Inflammatory macrophage treated with lipopolysaccharide for 4 hours (primary cell): Measurements from ENCODE around the gene DLGAP1.
A peak's percentile ranks its signal among the peaks of the same experiment; 100 is the strongest.
"Not testable (repeated sequence)": the region's sequence is repeated elsewhere in the genome, so short reads cannot be mapped to it uniquely, and the experiment has no call there.

Source experiments
- DNase-seq: peaks from one replicate; pipeline ENCODE4 v3.0.0-alpha.2; 2020

Gene DLGAP1

DNA sequence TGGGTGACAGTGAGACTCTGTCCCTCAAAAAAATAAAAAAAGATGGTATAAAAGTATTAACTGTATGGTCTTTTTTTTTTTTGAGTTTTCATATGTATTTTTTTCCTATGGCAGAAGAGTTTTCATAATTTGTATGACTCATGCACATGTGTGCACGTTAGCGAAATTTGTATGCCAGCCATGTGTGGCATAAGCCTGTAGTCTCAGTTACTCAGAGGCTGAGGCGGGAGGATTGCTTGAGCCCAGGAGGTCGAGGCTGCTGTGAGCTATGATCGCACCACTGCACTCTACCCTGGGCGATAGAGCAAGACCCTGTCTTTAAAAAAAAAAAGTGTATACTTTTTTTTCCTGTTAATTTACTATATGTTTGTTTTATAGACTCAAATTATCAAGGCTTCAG, 844.3 kb downstream of the DLGAP1 start:
- peak; percentile 60 for DNase-seq

DNA sequence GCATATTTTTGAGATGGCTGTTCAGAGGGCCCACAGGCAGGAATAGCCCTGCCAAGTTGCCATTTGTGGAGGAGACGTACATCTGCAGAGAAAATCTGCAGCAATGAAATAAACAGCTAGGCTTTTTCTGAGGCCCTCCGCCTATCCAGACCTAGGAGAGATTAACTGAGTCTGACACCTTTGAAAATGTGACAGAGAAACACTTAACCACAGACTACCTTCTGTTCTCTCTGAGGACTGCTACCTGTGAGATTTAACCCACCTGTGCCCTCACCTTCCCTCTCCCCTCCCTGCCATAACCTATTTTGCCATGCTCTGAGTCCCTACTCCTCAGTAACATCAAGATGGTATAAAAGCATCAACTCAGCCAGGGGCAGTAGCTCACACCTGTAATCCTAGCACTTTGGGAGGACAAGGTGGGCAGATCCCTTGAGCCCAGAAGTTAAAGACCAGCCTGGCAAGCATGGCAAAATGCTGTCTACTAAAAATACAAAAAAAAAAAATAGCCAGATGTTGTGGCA, 844.9 kb downstream of the DLGAP1 start:
- no peak for DNase-seq

DNA sequence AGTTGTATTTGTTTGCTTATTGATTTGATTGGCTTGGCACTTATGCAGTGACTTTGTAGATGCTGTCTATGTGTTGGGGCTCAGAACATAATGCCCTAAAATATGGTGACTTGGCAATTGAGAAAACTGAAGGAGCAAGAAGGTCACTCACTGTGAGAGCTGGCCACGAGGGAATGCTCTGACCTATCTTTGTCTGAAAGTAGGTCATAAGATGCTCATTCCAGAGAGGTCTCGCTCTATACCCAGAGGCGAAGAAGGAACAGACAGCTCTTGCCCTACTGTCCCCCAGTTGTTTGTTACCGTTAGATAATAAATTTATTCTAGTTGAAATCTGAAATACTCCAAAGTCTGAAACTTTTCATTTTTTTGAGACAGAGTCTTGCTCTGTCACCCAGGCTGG, 846.6 kb downstream of the DLGAP1 start:
- no peak for DNase-seq

DNA sequence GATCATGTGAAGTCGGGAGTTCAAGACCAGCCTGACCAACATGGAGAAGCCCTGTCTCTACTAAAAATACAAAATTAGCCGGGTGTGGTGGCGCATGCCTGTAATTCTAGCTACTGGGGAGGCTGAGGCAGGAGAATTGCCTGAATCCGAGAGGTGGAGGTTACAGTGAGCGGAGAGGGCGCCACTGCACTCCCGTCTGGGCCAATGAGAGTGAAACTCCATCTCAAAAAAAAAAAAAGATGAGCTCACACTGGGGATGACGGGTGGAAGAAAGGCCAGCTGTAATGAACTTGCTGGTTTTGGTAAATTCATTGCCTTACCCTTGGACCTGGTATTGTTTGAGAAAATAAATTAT, 847.0 kb downstream of the DLGAP1 start:
- DNase-seq, result not testable (repeated sequence)

DNA sequence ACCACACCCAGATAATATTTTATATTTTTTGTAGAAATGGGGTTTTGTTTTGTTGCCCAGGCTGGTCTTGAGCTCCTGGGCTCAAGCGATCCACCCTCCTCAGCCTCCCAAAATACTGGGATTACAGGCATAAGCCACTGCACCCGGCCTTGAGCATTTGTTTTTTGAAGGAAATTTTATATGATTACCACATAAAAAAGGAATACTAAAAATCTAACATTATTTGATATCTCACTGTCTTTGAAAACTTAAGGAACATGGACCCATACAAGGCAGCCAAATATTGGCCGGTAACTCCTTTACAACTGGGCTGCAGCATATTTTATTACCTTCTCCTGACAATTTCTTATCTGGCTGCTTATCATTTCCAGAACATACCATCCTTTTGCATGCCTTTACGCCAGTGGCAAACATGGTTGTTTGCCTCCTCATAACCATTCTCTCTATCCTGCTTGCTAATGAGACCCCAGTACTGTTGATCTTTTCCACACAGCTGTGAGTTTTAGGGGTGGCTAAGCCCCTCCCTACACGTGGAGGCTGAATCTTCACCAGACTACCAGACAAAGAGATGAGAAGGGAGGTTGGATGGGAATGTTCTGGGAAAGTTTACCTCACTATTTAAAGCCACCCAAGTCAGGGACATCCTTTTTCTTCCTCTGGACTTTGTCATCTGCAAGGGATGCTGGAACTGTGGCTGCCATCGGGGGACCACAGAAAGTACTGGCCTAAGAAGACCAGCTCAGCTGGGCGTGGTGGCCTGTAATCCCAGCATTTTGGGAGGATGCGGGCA, 847.6 kb downstream of the DLGAP1 start:
- no peak for DNase-seq

DNA sequence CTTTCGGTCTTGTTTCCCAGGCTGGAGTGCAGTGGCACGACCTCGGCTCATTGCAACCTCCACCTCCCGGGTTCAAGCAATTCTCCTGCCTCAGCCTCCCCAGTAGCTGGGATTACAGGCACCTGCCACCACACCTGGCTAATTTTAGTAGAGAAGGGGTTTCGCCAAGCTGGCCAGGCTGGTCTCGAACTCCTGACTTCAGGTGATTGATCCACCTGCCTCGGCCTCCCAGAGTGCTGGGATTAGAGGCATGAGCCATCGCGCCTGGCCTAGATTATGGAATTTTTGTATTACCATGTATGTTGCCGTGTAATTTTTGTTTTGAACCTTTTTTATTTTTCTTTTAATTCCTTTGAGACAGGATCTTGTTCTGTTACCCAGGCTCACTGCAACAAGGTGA, 848.2 kb downstream of the DLGAP1 start:
- DNase-seq, result not testable (repeated sequence)

DNA sequence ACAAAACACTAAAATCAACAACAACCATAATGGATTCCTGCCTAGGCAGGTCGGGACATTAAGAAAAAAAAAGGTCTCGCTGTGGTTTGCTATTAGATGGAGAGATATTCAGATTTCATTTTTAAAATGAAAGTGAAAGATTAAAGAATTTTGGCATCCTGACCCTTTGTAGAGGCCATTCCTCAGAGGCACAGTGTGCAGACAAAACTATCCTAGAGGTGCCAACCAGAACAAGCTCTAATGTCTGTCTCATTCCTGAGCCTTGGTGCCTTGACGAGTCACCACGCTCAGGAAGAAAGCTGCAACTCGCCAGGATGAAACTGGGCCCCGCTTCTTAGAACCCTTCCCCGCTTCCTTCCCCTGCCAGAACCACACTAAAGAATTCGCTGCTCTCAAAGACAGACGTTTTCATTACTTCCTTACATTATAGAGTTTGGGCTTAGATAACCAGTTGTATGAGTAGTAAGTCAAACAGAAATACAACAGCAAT, 849.1 kb downstream of the DLGAP1 start:
- peak; percentile 63 for DNase-seq

DNA sequence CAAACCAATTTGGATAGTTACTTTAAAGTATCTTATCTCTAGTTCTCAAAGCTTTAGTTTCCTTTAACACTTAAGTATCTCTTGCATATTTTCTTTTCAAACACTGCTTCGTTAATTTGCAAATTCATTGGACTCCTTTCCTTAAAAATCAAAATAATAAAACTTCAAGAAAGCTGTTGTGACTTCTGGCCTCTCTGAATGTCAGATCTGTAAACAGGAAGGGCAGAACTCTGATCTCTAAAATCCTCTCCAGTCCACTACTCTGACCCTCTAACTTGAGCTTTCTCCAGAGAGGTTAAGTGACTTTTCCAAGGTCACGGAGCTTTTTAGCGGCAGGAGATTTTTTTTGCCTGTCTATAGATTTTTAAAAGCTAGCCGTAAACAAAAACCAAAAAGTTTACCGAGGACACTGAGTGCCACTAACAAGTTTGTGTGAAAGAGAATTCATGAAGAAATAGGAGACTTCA, 849.6 kb downstream of the DLGAP1 start:
- peak; percentile 16 for DNase-seq

DNA sequence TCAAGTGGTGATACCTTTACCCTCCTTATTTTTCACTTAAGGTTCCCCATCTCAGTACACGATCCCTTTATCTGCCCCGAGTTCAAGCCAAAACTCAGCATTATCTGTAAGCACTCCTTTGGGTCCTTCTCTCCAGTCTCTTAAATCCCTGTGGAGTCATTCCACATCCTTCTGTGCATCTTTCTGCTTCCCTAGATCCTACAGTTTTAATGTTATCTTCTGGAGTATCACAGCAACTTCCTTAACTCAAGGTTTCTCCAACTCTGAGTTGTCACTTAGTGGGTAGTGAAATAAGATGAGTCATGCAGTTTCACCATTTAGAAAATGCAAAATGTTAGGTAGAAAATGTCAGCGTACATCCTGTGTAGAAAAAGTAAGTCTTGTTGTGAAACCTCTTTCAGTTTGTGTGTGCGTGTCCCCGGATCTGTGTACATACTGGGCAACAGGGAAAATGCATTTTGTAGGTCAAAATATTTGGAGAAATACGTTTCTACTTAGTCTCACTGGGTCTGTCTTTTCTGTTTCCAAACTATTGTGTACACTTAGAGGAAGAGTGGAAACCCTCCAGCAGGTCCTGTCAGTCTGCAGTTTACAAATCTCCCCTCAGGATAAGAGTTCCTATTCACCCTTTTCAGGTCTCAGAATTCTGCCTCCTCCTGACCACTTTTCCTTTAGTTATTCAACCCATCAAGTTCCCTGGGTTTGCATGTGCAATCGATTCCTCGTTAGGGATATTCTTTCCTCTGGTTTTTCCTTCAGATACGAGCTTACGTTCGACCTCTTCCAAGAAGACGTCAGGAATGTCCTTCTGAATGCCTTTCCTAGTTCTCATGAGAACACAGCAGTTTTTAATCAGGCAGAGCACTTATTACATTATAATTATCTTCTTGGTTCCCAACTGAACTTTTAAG, 850.4 kb downstream of the DLGAP1 start:
- DNase-seq, result peak; percentile 96

DNA sequence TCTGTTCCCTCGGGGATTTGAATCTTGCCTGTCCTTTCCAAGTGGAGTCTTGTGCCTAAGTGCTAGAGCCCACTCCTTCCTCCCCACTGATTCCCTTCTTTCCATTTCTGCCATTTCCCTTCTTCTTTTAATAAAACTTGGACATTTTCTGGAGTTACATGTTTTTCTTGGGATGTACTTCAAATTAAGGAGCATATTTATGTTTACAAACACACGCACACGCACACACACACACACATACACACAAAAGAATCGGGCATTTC, 850.9 kb downstream of the DLGAP1 start:
- DNase-seq, result no peak

DNA sequence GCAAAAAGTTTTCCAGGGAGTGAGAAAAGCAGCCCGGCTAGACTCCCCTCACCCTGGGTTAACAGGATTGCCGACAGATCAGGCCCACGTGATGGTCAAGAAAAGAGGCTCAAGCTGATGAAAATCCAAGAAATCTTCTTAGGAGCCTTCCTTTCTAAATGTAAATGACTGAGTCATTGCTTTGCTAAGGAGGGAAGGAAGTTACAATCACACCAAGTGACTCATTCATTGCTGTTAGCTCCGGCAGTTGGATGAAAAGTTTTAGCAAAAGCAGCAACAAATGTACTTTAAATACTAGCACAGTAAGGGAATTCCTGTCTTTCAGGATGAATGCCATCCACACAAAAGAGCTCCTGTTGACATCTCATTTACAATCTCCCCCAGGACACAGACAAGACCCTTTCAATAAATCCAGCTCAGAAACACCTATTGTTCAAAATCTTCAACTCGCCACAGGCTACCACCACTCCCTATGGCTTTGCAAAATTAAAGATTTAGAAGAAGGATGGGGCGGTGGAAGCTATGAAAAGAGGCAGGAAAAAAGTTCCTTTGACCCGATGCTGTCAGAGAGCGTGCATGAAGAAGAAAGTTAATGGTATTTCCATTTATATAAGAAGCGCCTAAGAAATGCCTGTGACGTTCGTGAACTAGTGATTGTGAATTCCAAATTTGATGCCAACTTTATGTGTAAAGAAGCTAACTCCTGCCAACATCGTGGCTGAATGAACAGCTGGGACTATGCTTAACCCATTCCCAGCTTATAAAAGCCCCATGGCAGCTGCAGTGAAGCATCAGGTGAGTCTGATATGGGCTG, 851.5 kb downstream of the DLGAP1 start:
- DNase-seq, result peak; percentile 98

DNA sequence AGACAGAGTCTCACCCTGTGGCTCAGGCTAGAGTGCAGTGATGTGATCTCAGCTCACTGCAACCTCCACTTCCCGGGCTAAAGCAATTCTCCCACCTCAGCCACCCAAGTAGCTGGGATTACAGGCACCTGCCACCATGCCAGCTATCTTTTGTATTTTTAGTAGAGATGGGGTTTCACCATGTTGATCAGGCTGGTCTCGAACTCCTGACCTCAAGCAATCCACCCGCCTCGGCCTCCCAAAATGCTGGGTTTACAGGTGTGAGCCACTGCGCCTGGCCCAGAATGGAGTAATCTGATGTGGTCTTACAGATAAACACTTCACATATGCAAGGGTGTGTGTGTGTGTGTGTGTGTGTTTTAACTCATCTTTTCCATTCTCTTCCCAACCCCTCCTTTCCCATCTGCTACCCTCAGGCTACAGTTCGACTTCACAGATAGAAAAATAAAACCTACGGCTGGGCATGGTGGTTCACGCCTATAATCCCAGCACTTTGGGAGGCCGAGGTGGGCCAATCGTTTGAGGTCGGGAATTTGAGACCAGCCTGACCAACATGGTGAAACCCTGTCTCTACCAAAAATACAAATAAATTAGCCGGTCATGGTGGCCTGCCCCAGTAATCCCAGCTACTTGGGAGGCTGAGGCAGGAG, 853.9 kb downstream of the DLGAP1 start:
- not testable (repeated sequence) for DNase-seq

DNA sequence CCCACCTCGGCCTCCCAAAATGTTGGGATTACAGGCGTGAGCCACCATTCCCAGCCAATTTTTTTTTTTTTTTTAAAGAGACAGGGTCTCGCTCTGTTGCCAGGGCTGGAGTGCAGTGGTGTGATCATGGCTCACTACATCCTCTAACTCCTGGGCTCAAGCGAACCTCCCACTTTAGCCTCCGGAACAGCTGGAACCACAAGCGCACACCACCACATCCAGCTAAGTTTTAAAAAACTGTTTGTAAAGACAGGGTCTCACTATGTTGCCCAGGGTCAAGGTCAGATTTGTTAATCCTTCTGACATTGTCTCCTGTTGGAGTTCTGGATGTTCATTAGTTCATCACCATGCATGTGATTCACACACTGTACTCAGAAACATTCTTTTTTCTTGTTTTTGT, 855.2 kb downstream of the DLGAP1 start:
- DNase-seq, result no peak

DNA sequence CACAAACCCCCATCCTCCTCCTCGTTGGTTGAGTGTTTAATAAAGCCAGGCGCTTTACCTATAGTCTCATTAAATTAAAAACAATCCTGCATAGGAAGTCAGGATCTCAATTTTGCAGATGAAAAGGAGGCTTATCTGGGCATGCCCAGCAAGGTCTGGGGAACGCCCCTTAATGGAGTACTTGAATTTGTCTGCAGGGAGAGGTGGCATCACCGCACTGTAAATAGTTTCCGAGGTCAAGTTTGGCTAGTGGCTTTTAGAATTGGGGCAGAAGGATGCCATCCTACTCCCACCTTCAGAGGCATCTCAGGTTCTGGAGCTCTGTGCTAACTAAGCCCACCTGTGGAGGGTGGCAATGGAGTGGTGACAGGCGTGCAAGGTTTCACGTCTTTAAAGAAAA, 855.9 kb downstream of the DLGAP1 start:
- DNase-seq, result no peak

DNA sequence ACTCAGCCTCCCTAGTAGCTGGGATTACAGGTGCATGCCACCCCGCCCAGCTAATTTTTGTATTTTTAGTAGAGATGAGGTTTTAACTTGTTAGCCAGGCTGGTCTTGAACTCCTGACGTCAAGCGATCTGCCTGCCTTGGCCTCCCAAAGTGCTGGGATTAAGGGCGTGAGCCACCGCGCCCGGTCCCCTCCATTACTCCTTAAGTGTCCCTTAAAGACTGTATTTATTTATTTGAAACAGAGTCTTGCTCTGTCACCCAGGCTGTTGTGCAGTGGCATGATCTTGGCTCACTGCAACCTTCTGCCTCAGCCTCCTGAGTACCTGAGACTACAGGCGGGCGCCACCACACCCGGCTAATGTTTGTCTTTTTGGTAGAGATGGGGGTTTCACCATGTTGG, 856.5 kb downstream of the DLGAP1 start:
- DNase-seq, result no peak

DNA sequence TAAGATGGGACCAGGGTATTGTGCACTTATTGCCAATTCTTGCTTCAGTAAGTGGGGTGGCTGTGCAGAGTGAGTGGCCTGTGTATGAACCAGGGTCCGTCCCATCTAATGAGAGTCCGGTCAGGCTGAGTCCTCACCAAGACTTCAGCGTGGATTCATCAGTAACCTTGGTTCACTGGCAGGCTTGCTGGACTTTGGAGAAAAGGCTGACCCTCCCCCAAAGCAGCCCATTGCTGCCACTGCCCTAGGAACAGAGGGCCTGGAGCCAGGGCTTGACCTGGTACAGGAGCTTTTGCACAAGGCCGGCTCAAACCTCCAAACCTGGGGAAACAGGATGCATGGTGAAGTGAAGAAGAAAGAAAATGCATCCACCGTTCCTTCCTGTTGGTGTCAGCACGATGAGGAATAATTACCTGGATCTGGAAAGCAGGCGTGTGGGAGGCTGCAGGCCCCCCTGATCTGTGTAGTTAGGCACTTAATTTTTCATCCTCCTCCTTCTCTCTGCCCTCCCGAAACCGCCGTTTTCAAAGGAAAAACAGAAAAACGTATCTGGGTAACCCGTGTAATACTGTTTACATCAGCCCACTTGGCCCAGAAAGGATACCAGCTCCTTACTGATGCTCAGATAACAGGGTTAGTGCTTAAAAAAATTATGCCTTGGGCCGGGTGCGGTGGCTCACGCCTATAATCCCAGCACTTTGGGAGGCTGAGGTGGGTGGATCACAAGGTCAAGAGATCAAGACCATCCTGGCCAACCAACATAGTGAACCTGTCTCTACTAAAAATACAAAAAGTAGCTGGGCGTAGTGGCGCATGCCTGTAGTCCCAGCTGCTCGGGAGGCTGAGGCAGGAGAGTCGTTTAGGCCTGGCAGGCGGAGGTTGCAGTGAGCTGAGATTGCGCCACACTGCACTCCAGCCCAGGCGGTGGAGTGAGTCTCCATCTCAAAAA, 857.4 kb downstream of the DLGAP1 start:
- no peak for DNase-seq

DNA sequence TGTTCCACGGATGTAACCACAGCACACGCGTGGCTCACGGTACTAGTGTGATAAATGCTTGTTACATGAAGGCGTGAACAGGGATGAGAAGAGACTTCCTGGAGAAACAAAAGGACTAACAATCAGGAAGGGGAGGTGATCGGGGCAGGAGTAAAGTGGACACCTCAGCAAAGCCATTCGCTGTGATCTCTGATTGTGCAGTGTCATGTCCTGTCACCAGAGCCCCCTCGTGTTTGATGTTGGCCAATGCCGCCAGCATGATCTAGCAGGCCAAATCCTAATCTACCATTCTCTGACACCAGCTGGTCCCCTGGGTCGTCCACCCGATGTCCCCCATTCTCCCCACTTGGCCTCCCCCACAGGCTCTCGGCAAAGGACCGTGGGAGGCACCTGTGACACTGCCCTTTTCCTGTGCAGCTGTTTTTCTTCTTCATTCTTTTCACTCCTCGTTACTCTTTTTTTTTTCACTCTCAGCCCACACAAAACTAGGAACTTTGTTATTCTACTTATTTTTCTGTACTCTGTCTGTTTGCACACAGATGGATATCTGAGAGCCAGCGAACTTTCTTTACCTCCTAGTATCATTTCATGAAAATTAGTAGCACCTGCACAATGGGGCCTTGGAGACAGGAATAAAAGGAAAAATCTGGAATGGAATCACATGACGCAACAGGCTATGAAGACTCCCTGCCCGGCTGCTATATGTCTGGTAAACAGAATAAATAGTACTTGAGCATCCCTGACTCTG, 858.3 kb downstream of the DLGAP1 start:
- peak; percentile 82 for DNase-seq

DNA sequence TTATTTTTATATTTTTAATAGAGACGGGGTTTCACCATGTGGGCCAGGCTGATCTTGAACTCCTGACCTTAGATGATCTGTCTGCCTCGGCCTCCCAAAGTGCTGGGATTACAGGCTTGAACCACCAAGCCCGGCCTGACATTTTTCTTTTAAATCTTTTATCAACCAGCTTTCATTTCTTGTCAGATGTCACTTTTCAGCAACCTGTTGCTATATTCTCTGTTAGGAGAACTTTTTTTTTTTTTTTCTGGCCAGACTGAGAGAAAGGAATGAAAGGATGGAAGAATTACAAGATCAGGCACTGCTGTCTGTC, 858.8 kb downstream of the DLGAP1 start:
- no peak for DNase-seq

DNA sequence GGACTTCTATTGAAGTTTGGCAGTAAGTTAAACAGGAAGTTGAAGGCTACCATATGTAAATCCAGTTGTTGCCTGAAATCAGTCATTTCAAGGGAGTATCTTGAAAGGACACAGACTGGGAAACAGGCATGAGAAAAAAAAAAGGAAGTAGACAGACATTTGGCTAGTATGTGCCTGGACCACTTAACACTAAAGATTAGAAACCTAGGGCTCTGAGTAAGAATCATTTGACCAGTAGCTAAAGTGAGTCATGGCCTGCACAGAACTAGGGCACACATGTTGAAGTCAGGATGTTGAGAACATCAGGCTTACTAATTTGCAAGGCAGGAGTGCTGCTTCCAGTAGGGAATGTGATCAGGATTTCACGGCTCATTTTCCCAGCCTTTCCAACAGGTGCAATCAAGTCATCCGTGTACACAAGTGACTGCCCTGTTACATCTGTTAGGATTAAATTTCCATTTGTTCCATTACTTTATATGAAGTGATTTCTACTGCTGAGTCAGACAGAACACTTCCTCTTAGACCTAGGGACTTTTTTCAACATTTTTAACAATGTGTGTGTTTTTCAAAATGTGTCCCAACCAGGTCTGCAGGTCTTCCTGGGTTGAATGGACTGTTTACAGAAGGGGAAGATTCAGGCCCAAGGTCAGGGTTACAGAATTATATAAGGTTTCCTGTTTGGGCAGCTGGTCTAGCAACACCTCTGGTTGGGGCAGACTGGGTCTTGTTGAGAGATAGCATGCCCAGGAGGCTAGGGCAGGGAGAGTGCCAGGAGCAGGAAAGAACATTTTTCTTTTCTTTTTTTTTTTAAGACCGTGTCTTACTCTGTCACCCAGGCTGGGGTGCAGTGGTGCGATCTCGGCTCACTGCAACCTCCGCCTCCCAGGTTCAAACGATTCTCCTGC, 859.5 kb downstream of the DLGAP1 start:
- DNase-seq, result peak; percentile 98
